Mesenchymal stem cell (in vitro differentiated cells and primary cell): ENCODE measurements around the gene CENPK. TPM values are rescaled to one million over a fixed set of nuclear protein-coding genes. Genes with fewer than 3 reads are reported as not detected.

Experiments
- DNase-seq: peaks from one replicate; pipeline ENCODE4 v3.0.0-alpha.2; 2013
- H2AFZ ChIP-seq: one replicate; pipeline ENCODE4 v1.6.1; 2013; ENCODE audit warnings: low read depth, mild to moderate bottlenecking, control low read depth, inconsistent platforms, low read length, moderate library complexity
- H2AK5ac ChIP-seq: 2 replicates; pipeline ENCODE4 v1.6.1; 2013; ENCODE audit warnings: low read length, moderate library complexity, mild to moderate bottlenecking, inconsistent platforms; ENCODE audit not compliant: severe bottlenecking
- H2BK120ac ChIP-seq: one replicate; pipeline ENCODE4 v1.6.1; 2013; ENCODE audit warnings: low read depth, mild to moderate bottlenecking, inconsistent platforms, low read length, moderate library complexity
- H2BK12ac ChIP-seq, 2 experiments: one replicate each; pipeline ENCODE4 v1.6.1; 2013; ENCODE audit warnings: inconsistent platforms in 2 of 2, low read length in 2 of 2, mild to moderate bottlenecking in 2 of 2, moderate library complexity in 2 of 2, control low read depth in 1 of 2
- H2BK15ac ChIP-seq: one replicate; pipeline ENCODE4 v1.6.1; 2013; ENCODE audit warnings: mild to moderate bottlenecking, low read depth, inconsistent platforms; ENCODE audit not compliant: poor library complexity, severe bottlenecking
- H2BK5ac ChIP-seq: 2 replicates; pipeline ENCODE4 v1.6.1; 2013; ENCODE audit warnings: low read depth, mild to moderate bottlenecking, low read length, control low read depth, inconsistent platforms; ENCODE audit not compliant: poor library complexity, severe bottlenecking
- H3K14ac ChIP-seq, 2 experiments: one replicate each; pipeline ENCODE4 v1.6.1; 2013; ENCODE audit warnings: inconsistent platforms in 2 of 2, low read length in 2 of 2, control low read depth in 1 of 2, mild to moderate bottlenecking in 1 of 2, moderate library complexity in 1 of 2
- H3K18ac ChIP-seq, 2 experiments: one replicate each; pipeline ENCODE4 v1.6.1; 2013; ENCODE audit warnings: inconsistent platforms in 2 of 2, low read length in 2 of 2, control low read depth in 1 of 2, low read depth in 1 of 2, mild to moderate bottlenecking in 1 of 2
- H3K23ac ChIP-seq, 2 experiments: one replicate each; pipeline ENCODE4 v1.6.1; 2013; ENCODE audit warnings: inconsistent platforms in 2 of 2, low read length in 2 of 2, mild to moderate bottlenecking in 2 of 2, moderate library complexity in 2 of 2, control low read depth in 1 of 2
- H3K27ac ChIP-seq: 2 replicates; pipeline ENCODE4 v1.5.1; 2013; ENCODE audit warnings: mild to moderate bottlenecking, moderate library complexity, low read length, control low read depth, inconsistent platforms; ENCODE audit not compliant: poor library complexity, severe bottlenecking
- H3K27me3 ChIP-seq, 2 experiments: 2 replicates each; pipeline versions ENCODE4 v1.6.1 to v1.7.0; 2013; ENCODE audit warnings: low read length in 2 of 2, mild to moderate bottlenecking in 2 of 2, moderate library complexity in 2 of 2, control low read depth in 1 of 2, inconsistent platforms in 1 of 2; ENCODE audit not compliant: control insufficient read depth in 1 of 2, insufficient read depth in 1 of 2
- H3K36me3 ChIP-seq, 2 experiments: 2 replicates each; pipeline versions ENCODE4 v1.6.1 to v1.7.0; 2013; ENCODE audit warnings: low read length in 2 of 2, control low read depth in 1 of 2, inconsistent platforms in 1 of 2, low read depth in 1 of 2, mild to moderate bottlenecking in 1 of 2; ENCODE audit not compliant: insufficient read depth in 2 of 2, control insufficient read depth in 1 of 2
- H3K4ac ChIP-seq, 2 experiments: one replicate each; pipeline ENCODE4 v1.6.1; 2013; ENCODE audit warnings: inconsistent platforms in 2 of 2, low read length in 2 of 2, mild to moderate bottlenecking in 2 of 2, moderate library complexity in 2 of 2, control low read depth in 1 of 2, low read depth in 1 of 2
- H3K4me1 ChIP-seq: 2 replicates; pipeline ENCODE4 v1.6.1; 2013; ENCODE audit warnings: low read depth, low read length, control low read depth; ENCODE audit not compliant: control insufficient read depth, insufficient read depth
- H3K4me2 ChIP-seq: 2 replicates; pipeline ENCODE4 v1.6.1; 2013; ENCODE audit warnings: low read length, mild to moderate bottlenecking, inconsistent platforms; ENCODE audit not compliant: poor library complexity, severe bottlenecking
- H3K4me3 ChIP-seq, 2 experiments: 2 replicates each; pipeline versions ENCODE4 v1.5.1 to v1.7.0; 2013; ENCODE audit warnings: low read length in 2 of 2, mild to moderate bottlenecking in 2 of 2, control low read depth in 1 of 2, low read depth in 1 of 2; ENCODE audit not compliant: insufficient read depth in 1 of 2
- H3K79me1 ChIP-seq: replicated peaks from 2 replicates; pipeline ENCODE4 v1.6.1; 2013; ENCODE audit warnings: mild to moderate bottlenecking, control low read depth, low read length, inconsistent platforms; ENCODE audit not compliant: poor library complexity, severe bottlenecking
- H3K9ac ChIP-seq: 2 replicates; pipeline ENCODE4 v1.7.0; 2013; ENCODE audit warnings: mild to moderate bottlenecking, low read length, moderate library complexity
- H3K9me3 ChIP-seq: 2 replicates; pipeline ENCODE4 v1.7.0; 2013; ENCODE audit warnings: mild to moderate bottlenecking, low read length; ENCODE audit not compliant: control insufficient read depth
- H4K8ac ChIP-seq: one replicate; pipeline ENCODE4 v1.6.1; 2013; ENCODE audit warnings: inconsistent platforms, mild to moderate bottlenecking, low read length, moderate library complexity
- H4K91ac ChIP-seq: one replicate; pipeline ENCODE4 v1.6.1; 2013; ENCODE audit warnings: mild to moderate bottlenecking, low read length, inconsistent platforms
- WGBS: methylation state at CpG from one replicate; pipeline ENCODE4 v1.1.7; 2013; ENCODE audit warnings: mixed read lengths; 5-methylcytosine and 5-hydroxymethylcytosine counted together
- small RNA-seq: library from polyadenylated mRNA; stranded (forward); fragments of <200 nt; extraction: miRNeasy Mini kit (QIAGEN cat#:217004); gene quantifications from one replicate; pipeline ENCODE3, GENCODE V24; 2013; ENCODE audit warnings: low read depth

Gene CENPK

DNA sequence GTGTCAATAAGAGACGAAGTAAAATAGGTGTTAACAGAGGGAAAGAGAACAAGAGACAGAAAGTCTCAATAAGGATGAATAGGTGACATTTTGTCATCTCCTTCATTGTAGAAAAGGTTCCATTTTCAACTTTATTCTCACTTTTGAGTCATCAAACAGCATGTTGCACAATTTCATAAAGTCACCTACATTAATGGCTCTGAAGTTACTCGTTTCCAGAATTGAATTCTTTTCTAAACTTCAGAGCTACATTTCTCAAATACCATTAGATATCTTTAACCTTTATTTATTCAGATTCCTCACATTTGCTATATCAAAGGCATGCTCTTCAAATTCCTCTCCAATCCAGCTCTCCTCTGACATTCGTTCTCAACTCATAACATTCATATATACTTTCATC is 94.3 kb downstream of the CENPK start:
- Histone ChIP-seq H3K27ac (no peak overlapping the region), H2AK5ac (no peak overlapping the region), H4K91ac (no peak overlapping the region), H3K9ac (no peak overlapping the region), H3K79me1 (peaks cover 1% of the 10 kb centered on the region), H2BK12ac (no peak overlapping the region), H2BK120ac (no peak overlapping the region), H3K27me3 (no peaks in the 10 kb centered on the region), H2BK15ac (no peak overlapping the region), H3K18ac (no peak overlapping the region), H2AFZ (no peak overlapping the region), H4K8ac (no peak overlapping the region), H3K9me3 (no peaks in the 10 kb centered on the region), H3K4me1 (no peaks in the 10 kb centered on the region), H3K4ac (no peak overlapping the region), H3K36me3 (peaks cover 0 to 39% of the 10 kb centered on the region in 2 experiments), H2BK5ac (no peak overlapping the region), H3K4me3 (no peak overlapping the region), H3K4me2 (no peak overlapping the region), H3K14ac (no peak overlapping the region), H3K23ac (no peak overlapping the region)
- no peak for DNase-seq
- 91% methylated on average over 2 of the region's 3 CpGs for WGBS

Small RNAs within 50 kb of the gene (small RNA-seq; reads per million reads assigned to genes)
- gene RNU6-540P, result not detected
